ENCODE results near the gene H2AZ1.

The H2AZ1 gene

GRCh38 chr4:99921174-99921573 is 28.9 kb downstream of the H2AZ1 start:
- DNase-seq, result no peak
- peaks cover 18 to 48% (median 26%) of the 10 kb centered on the region in 3 donors for H3K36me3 ChIP-seq
- intact Hi-C loops (cut with DNase I; ENCODE audit: low total_unique reads), result no loop called here

GRCh38 chr4:99918656-99919055 is 31.4 kb downstream of the H2AZ1 start:
- Histone ChIP-seq H3K36me3 (peaks cover 25 to 45% (median 29%) of the 10 kb centered on the region in 3 donors), H3K9me3 (no peaks in the 10 kb centered on the region), H3K27me3 (no peaks in the 10 kb centered on the region), H3K4me1 (no peaks in the 10 kb centered on the region), H3K27ac (no peak overlapping the region), H3K4me3 (no peak overlapping the region)
- intact Hi-C loops (cut with DNase I; ENCODE audit: low total_unique reads), result no loop called here
- no peak for TF ChIP-seq CTCF (IDR thresholded peaks at IDR 0.05)
- DNase-seq, result no peak

More at GRCh38 chr4:99921174-99921573, 28.9 kb downstream of the H2AZ1 start:
- Histone ChIP-seq H3K4me3 (no peak overlapping the region), H3K4me1 (no peaks in the 10 kb centered on the region), H3K27ac (no peak overlapping the region), H3K9me3 (no peaks in the 10 kb centered on the region), H3K27me3 (no peaks in the 10 kb centered on the region)
- TF ChIP-seq CTCF (IDR thresholded peaks at IDR 0.05), result no peak

- Histone ChIP-seq H3K27me3 (no peaks in the 10 kb centered on the region), H3K4me1 (no peaks in the 10 kb centered on the region), H3K4me3 (no peak overlapping the region), H3K36me3 (peaks cover 25 to 37% (median 29%) of the 10 kb centered on the region in 3 donors), H3K27ac (no peak overlapping the region), H3K9me3 (no peaks in the 10 kb centered on the region)
- intact Hi-C loops (cut with DNase I; ENCODE audit: low total_unique reads), result no loop called here
- DNase-seq, result no peak
- no peak for TF ChIP-seq CTCF (IDR thresholded peaks at IDR 0.05)
Observed at GRCh38 chr4:99917575-99917974, 32.5 kb downstream of the H2AZ1 start.

GRCh38 chr4:99915449-99915848 is 34.6 kb downstream of the H2AZ1 start:
- no peak overlapping the region for H3K4me3 ChIP-seq
- H3K27me3 ChIP-seq, result no peaks in the 10 kb centered on the region
- no peak for DNase-seq
- H3K36me3 ChIP-seq, result peaks cover 25 to 29% (median 29%) of the 10 kb centered on the region in 3 donors
- no peaks in the 10 kb centered on the region for H3K9me3 ChIP-seq
- no peak for TF ChIP-seq CTCF (IDR thresholded peaks at IDR 0.05)
- H3K4me1 ChIP-seq, result no peaks in the 10 kb centered on the region
- intact Hi-C loops (cut with DNase I; ENCODE audit: low total_unique reads), result no loop called here
- no peak overlapping the region for H3K27ac ChIP-seq

Measured in tibial artery (tissue), 4 donors.